Progenitor cell of endocrine pancreas (in vitro differentiated cells): ENCODE data around the gene LRRC25. TPM values are rescaled to one million over a fixed set of nuclear protein-coding genes. Genes with fewer than 3 reads are reported as not detected.

Experiments
- DNase-seq: peaks from one replicate; pipeline ENCODE4 v3.0.0; 2021; ENCODE audit warnings: low spot score; ENCODE audit not compliant: unreplicated experiment
- H3K27ac Mint-ChIP-seq: 2 replicates; pipeline ENCODE4 v1.8.0; 2021; ENCODE audit warnings: mild to moderate bottlenecking, moderate library complexity, mixed read lengths
- H3K27me3 Mint-ChIP-seq: 2 replicates; pipeline ENCODE4 v1.8.0; 2021; ENCODE audit warnings: mixed read lengths
- H3K36me3 Mint-ChIP-seq: 2 replicates; pipeline ENCODE4 v1.8.0; 2022; ENCODE audit warnings: mixed read lengths; ENCODE audit not compliant: insufficient read depth
- H3K4me1 Mint-ChIP-seq: 2 replicates; pipeline ENCODE4 v1.8.0; 2021; ENCODE audit warnings: low read depth, mixed read lengths
- H3K4me3 Mint-ChIP-seq: 2 replicates; pipeline ENCODE4 v1.8.0; 2021; ENCODE audit warnings: low read depth, mild to moderate bottlenecking, moderate library complexity, mixed read lengths
- H3K9me3 Mint-ChIP-seq: 2 replicates; pipeline ENCODE4 v1.8.0; 2021; ENCODE audit warnings: low read depth, mixed read lengths
- CTCF ChIP-seq: fragments of 200-600 bp; sonication (generic); IDR thresholded peaks from one replicate; pipeline ENCODE4 v1.5.0; 2021; ENCODE audit warnings: antibody characterized with exemption, mild to moderate bottlenecking; ENCODE audit not compliant: unreplicated experiment
- total RNA-seq: library from RNA; stranded (reverse); gene quantifications from 2 replicates; pipeline ENCODE4 v1.2.1, GENCODE V29; 2021

The LRRC25 gene
- total RNA-seq, 1 donor from 2014 or later, result not detected

- Mint-ChIP-seq H3K27ac (peak overlapping the region; percentile 71), H3K4me3 (peak overlapping the region; percentile 74), H3K9me3 (no peaks in the 10 kb centered on the region), H3K27me3 (no peaks in the 10 kb centered on the region), H3K36me3 (peaks cover 2% of the 10 kb centered on the region), H3K4me1 (peaks cover 10% of the 10 kb centered on the region)
- DNase-seq, result no peak
- TF ChIP-seq CTCF, result no peak
Measured at GRCh38 chr19:18433735-18434398, 36.4 kb upstream of the LRRC25 start.

GRCh38 chr19:18433015-18433691 is 35.7 kb upstream of the LRRC25 start:
- no peak overlapping the region for H3K27ac Mint-ChIP-seq
- peaks cover 7% of the 10 kb centered on the region for H3K4me1 Mint-ChIP-seq
- DNase-seq, result no peak
- H3K36me3 Mint-ChIP-seq, result peaks cover 2% of the 10 kb centered on the region
- H3K4me3 Mint-ChIP-seq, result peak overlapping the region; percentile 52
- H3K27me3 Mint-ChIP-seq, result no peaks in the 10 kb centered on the region
- no peaks in the 10 kb centered on the region for H3K9me3 Mint-ChIP-seq
- TF ChIP-seq CTCF, result peak; percentile 10

- H3K27me3 Mint-ChIP-seq, result no peaks in the 10 kb centered on the region
- no peaks in the 10 kb centered on the region for H3K9me3 Mint-ChIP-seq
- no peak overlapping the region for H3K27ac Mint-ChIP-seq
- peaks cover 2% of the 10 kb centered on the region for H3K36me3 Mint-ChIP-seq
- peak overlapping the region; percentile 59 for H3K4me3 Mint-ChIP-seq
- no peak for DNase-seq
- peaks cover 7% of the 10 kb centered on the region for H3K4me1 Mint-ChIP-seq
- no peak for TF ChIP-seq CTCF
Measured at GRCh38 chr19:18432275-18433014, 35.0 kb upstream of the LRRC25 start.

- TF ChIP-seq CTCF, result no peak
- no peak for DNase-seq
- no peak overlapping the region for H3K27ac Mint-ChIP-seq
- no peaks in the 10 kb centered on the region for H3K9me3 Mint-ChIP-seq
- peaks cover 2% of the 10 kb centered on the region for H3K36me3 Mint-ChIP-seq
- H3K27me3 Mint-ChIP-seq, result no peaks in the 10 kb centered on the region
- H3K4me1 Mint-ChIP-seq, result peaks cover 7% of the 10 kb centered on the region
- H3K4me3 Mint-ChIP-seq, result peak overlapping the region; percentile 59
Measured at GRCh38 chr19:18431351-18432197, 34.2 kb upstream of the LRRC25 start.
